ENCODE results near the gene HJURP. TPM values are rescaled to one million over a fixed set of nuclear protein-coding genes. Genes with fewer than 3 reads are reported as not detected.

Gene HJURP
- total RNA-seq, 3 donors from 2014 or later (not counting 1 experiment from before 2014, with no cell fraction given), result 0.87 to 3.2 (median 1.5) TPM

DNA sequence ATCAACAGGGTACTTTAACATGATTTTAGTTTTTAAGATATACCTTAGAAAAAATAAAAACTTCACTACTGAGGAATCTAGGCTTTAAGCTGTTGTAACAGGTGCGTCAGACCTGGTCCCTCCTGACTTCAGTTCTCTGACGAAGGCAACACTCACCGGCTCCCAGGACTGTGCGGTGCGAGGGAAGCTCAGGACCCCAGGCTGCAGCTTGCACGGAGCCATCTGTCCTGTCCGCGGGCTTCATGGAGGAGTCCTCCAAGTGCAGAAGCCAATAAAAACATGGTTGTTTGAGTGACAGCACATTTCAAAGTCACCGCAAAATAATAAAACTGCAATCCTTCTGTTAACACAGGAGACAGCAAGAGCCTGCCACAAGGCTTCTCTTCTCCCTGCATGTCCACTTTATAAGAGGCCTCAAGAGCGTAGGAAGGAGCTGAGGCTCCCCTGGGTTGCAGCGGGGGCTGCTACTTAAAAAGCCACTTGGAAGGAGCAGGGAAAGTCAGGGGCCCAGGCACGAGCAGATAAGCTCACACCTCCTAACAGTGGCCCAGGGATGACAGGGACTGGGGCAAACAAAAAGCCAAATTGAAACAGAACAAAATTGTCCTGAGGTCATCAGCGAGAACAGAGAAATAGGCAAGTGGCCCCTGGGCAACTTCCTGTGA lies 4.6 kb downstream of the HJURP start:
- TF ChIP-seq, protein P1, sequence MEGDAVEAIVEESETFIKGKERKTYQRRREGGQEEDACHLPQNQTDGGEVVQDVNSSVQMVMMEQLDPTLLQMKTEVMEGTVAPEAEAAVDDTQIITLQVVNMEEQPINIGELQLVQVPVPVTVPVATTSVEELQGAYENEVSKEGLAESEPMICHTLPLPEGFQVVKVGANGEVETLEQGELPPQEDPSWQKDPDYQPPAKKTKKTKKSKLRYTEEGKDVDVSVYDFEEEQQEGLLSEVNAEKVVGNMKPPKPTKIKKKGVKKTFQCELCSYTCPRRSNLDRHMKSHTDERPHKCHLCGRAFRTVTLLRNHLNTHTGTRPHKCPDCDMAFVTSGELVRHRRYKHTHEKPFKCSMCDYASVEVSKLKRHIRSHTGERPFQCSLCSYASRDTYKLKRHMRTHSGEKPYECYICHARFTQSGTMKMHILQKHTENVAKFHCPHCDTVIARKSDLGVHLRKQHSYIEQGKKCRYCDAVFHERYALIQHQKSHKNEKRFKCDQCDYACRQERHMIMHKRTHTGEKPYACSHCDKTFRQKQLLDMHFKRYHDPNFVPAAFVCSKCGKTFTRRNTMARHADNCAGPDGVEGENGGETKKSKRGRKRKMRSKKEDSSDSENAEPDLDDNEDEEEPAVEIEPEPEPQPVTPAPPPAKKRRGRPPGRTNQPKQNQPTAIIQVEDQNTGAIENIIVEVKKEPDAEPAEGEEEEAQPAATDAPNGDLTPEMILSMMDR (IDR thresholded peaks at IDR 0.05), result no peak
- Mint-ChIP-seq H3K36me3 (no peaks in the 10 kb centered on the region), H3K4me1 (peaks cover 17 to 20% of the 10 kb centered on the region in 2 donors), H3K27me3 (ENCODE audit: low read depth in 2 of 2) (no peaks in the 10 kb centered on the region), H3K9me3 (no peaks in the 10 kb centered on the region), H3K27ac (no peak overlapping the region), H3K4me3 (no peak overlapping the region)
- DNase-seq (no peak), ATAC-seq (no peak)
- H3K36me3 ChIP-seq (ENCODE audit: control insufficient read depth, insufficient read depth, low read length), result no peaks in the 10 kb centered on the region
- peaks cover 12% of the 10 kb centered on the region for H3K4me1 ChIP-seq (ENCODE audit: control insufficient read depth, insufficient read depth, low read length)
- H3K4me3 ChIP-seq (ENCODE audit: low read length), result no peak overlapping the region
- 97% methylated on average over 13 of the region's 13 CpGs for WGBS (ENCODE audit: insufficient coverage)
- H3K27ac ChIP-seq (ENCODE audit: low read length), result no peak overlapping the region
- intact Hi-C loops (cut with micrococcal nuclease), result no loop called here
- no peaks in the 10 kb centered on the region for H3K9me3 ChIP-seq (ENCODE audit: control insufficient read depth, insufficient read depth, low read length)
- H3K27me3 ChIP-seq (ENCODE audit: control insufficient read depth, insufficient read depth, low read length), result no peaks in the 10 kb centered on the region

DNA sequence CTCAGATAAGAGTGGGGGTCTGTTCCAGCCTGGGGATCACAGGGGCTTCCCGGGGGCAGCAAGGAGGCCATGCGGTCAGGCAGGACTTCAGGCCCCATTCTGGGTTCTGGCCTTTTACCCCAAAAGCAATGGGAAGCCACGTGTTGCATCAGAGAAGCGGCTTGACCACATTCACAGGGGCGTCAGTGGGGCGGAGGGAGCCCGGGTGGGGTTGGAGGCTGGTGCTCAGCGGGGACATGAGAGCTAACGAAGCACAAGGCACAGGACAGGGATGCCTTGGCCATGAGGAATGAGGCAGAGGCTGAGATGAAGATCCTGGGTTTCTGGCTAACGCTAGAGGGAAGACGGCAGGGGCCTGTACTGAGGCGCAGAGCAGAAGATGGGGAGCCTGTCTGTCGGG lies 6.1 kb downstream of the HJURP start:
- DNase-seq (no peak), ATAC-seq (no peak)
- no peaks in the 10 kb centered on the region for H3K36me3 Mint-ChIP-seq
- H3K27ac Mint-ChIP-seq, result no peak overlapping the region
- Histone ChIP-seq H3K4me1 (ENCODE audit: control insufficient read depth, insufficient read depth, low read length) (peaks cover under 1% of the 10 kb centered on the region), H3K9me3 (ENCODE audit: control insufficient read depth, insufficient read depth, low read length) (no peaks in the 10 kb centered on the region), H3K27ac (ENCODE audit: low read length) (no peak overlapping the region), H3K36me3 (ENCODE audit: control insufficient read depth, insufficient read depth, low read length) (no peaks in the 10 kb centered on the region), H3K27me3 (ENCODE audit: control insufficient read depth, insufficient read depth, low read length) (no peaks in the 10 kb centered on the region), H3K4me3 (ENCODE audit: low read length) (no peak overlapping the region)
- H3K4me3 Mint-ChIP-seq, result no peak overlapping the region
- H3K4me1 Mint-ChIP-seq, result peaks cover 7 to 8% of the 10 kb centered on the region in 2 donors
- no peaks in the 10 kb centered on the region for H3K27me3 Mint-ChIP-seq (ENCODE audit: low read depth in 2 of 2)
- intact Hi-C loops (cut with micrococcal nuclease), result no loop called here
- no peaks in the 10 kb centered on the region for H3K9me3 Mint-ChIP-seq
- 95% methylated on average over 13 of the region's 13 CpGs for WGBS (ENCODE audit: insufficient coverage)
- TF ChIP-seq, protein P1 (IDR thresholded peaks at IDR 0.05), result no peak

DNA sequence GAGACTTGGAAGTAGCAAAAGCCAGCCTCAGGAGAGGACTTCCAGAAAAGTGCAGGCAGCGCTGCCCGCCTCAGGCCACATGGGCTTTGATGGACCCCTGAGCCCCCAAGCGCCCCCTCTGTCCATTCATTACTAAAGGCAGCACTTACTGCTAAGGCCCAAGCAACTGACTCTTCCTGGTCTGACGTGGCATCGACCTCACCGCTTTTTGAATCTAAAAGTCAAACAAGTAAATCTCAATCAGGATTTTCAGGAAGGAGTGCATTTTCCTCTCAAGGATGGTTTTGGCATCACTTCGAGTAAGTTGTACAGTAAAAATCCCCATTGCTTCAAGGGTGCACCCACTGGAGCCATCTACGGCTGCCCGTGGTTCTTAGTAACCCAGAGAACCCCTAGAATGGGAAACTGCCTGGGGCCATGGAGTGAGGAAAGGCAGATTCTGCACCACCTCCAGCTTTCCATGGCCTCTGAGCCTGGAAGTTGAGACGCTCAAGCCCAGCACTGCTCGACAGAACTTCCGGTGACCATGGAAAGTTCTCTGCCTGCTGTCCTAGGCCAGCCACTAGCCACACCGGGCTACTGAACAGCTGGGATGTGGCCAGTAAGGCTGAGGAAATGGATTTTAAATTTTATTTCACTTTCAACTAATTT lies 7.0 kb downstream of the HJURP start:
- Mint-ChIP-seq H3K4me1 (peaks cover 0 to 4% of the 10 kb centered on the region in 2 donors), H3K27me3 (ENCODE audit: low read depth in 2 of 2) (no peaks in the 10 kb centered on the region), H3K9me3 (no peaks in the 10 kb centered on the region), H3K36me3 (no peaks in the 10 kb centered on the region), H3K4me3 (no peak overlapping the region), H3K27ac (no peak overlapping the region)
- Histone ChIP-seq H3K4me1 (ENCODE audit: control insufficient read depth, insufficient read depth, low read length) (no peaks in the 10 kb centered on the region), H3K4me3 (ENCODE audit: low read length) (no peak overlapping the region), H3K27ac (ENCODE audit: low read length) (no peak overlapping the region), H3K9me3 (ENCODE audit: control insufficient read depth, insufficient read depth, low read length) (no peaks in the 10 kb centered on the region), H3K36me3 (ENCODE audit: control insufficient read depth, insufficient read depth, low read length) (no peaks in the 10 kb centered on the region), H3K27me3 (ENCODE audit: control insufficient read depth, insufficient read depth, low read length) (no peaks in the 10 kb centered on the region)
- DNase-seq, result no peak
- WGBS (ENCODE audit: insufficient coverage), result 97% methylated on average over 12 of the region's 13 CpGs
- no peak for ATAC-seq
- TF ChIP-seq, protein P1 (IDR thresholded peaks at IDR 0.05), result no peak
- intact Hi-C loops (cut with micrococcal nuclease), result no loop called here

Measured in natural killer cell (primary cell).